ENCODE data around the gene TRAPPC3L. TPM values are rescaled to one million over a fixed set of nuclear protein-coding genes. Genes with fewer than 3 reads are reported as not detected.
A peak's percentile ranks its signal among the peaks of the same experiment; 100 is the strongest.

Gene TRAPPC3L
- total and polyA plus RNA-seq, 10 donors: 0.33 to 6.3 (median 2.9) TPM

- intact Hi-C loops (cut with DNase I; ENCODE audit: low total_unique reads): no loop called here
- H3K9me3 ChIP-seq: no peaks in the 10 kb centered on the region
- no peak overlapping the region for H3K4me3 ChIP-seq
- peaks cover 0 to 10% (median 0%) of the 10 kb centered on the region in 7 donors for H3K27me3 ChIP-seq (replicated peaks in 1 of 7)
- H3K36me3 ChIP-seq: peaks cover 0 to 3% (median under 1%) of the 10 kb centered on the region in 6 donors
- H3K4me1 ChIP-seq: peaks cover 15 to 55% (median 45%) of the 10 kb centered on the region in 6 donors
- WGBS, 5 donors: 48 to 52% (median 51%) methylated on average over 7 of the region's 7 CpGs
- no peak for DNase-seq
- peak overlapping the region in 3 of 8 donors; percentile 26 to 40 (median 29) for H3K27ac ChIP-seq
- TF ChIP-seq POLR2AphosphoS5 (IDR thresholded peaks at IDR 0.05) (no peak), CTCF (IDR thresholded peaks at IDR 0.05 in 8 of 11, conservative IDR thresholded peaks at IDR 0.05 in 3 of 11) (no peak)
Measured at GRCh38 chr6:116568821-116569755, 23.6 kb upstream of the TRAPPC3L start.

- TF ChIP-seq POLR2A (IDR thresholded peaks at IDR 0.05): no peak
- no peak for TF ChIP-seq CTCF (IDR thresholded peaks at IDR 0.05 in 8 of 11, conservative IDR thresholded peaks at IDR 0.05 in 3 of 11)
- no peak for TF ChIP-seq POLR2AphosphoS5 (IDR thresholded peaks at IDR 0.05)
Measured at GRCh38 chr6:116568111-116568510, 22.6 kb upstream of the TRAPPC3L start.

GRCh38 chr6:116564921-116565872 lies 19.7 kb upstream of the TRAPPC3L start:
- H3K36me3 ChIP-seq: no peaks in the 10 kb centered on the region
- TF ChIP-seq POLR2A (IDR thresholded peaks at IDR 0.05): no peak
- TF ChIP-seq CTCF (IDR thresholded peaks at IDR 0.05 in 8 of 11, conservative IDR thresholded peaks at IDR 0.05 in 3 of 11): no peak
- TF ChIP-seq POLR2AphosphoS5 (IDR thresholded peaks at IDR 0.05): peak in 2 of 3 donors; percentile 9 to 29
- WGBS, 5 donors: 48 to 64% (median 58%) methylated on average over 39 to 42 of the region's 42 CpGs
- no peak overlapping the region for H3K27ac ChIP-seq
- intact Hi-C loops (cut with DNase I; ENCODE audit: low total_unique reads): no loop called here
- peaks cover 0 to 20% (median 0%) of the 10 kb centered on the region in 7 donors for H3K27me3 ChIP-seq (replicated peaks in 1 of 7)
- peaks cover 7 to 32% (median 23%) of the 10 kb centered on the region in 6 donors for H3K4me1 ChIP-seq
- DNase-seq: peak; percentile 82
- H3K9me3 ChIP-seq: no peaks in the 10 kb centered on the region
- H3K4me3 ChIP-seq: peak overlapping the region in 4 of 8 donors; percentile 8 to 52 (median 18)

More at GRCh38 chr6:116568111-116568510, 22.6 kb upstream of the TRAPPC3L start:
- DNase-seq: no peak
- Histone ChIP-seq H3K9me3 (no peaks in the 10 kb centered on the region), H3K36me3 (no peaks in the 10 kb centered on the region), H3K4me1 (peaks cover 12 to 45% (median 36%) of the 10 kb centered on the region in 6 donors), H3K27me3 (replicated peaks in 1 of 7) (peaks cover 0 to 16% (median 0%) of the 10 kb centered on the region in 7 donors), H3K4me3 (no peak overlapping the region), H3K27ac (no peak overlapping the region)
- intact Hi-C loops (cut with DNase I; ENCODE audit: low total_unique reads): no loop called here
